H9 (cell line): ENCODE results near the gene SNAPC2. TPM values are rescaled to one million over a fixed set of nuclear protein-coding genes. Genes with fewer than 3 reads are reported as not detected.
"Not testable (repeated sequence)": the region's sequence is repeated elsewhere in the genome, so short reads cannot be mapped to it uniquely, and the experiment has no call there.

Experiments used
- DNase-seq: peaks from one replicate; pipeline ENCODE4 v3.0.0-alpha.2; 2017
- H2AFZ ChIP-seq: one replicate; pipeline ENCODE4 v1.6.1; 2013; ENCODE audit warnings: mild to moderate bottlenecking, low read length, control low read depth, moderate library complexity
- H2AK5ac ChIP-seq: 2 replicates; pipeline ENCODE4 v1.6.1; 2013; ENCODE audit warnings: low read length, control low read depth, mixed read lengths; ENCODE audit not compliant: insufficient read length
- H2BK120ac ChIP-seq: one replicate; pipeline ENCODE4 v1.6.1; 2013; ENCODE audit warnings: low read depth, mild to moderate bottlenecking, low read length, control low read depth, inconsistent platforms; ENCODE audit not compliant: poor library complexity, severe bottlenecking
- H2BK12ac ChIP-seq: 2 replicates; pipeline ENCODE4 v1.6.1; 2013; ENCODE audit warnings: low read length, control low read depth, mixed read lengths, low read depth; ENCODE audit not compliant: insufficient read length
- H2BK15ac ChIP-seq: 2 replicates; pipeline ENCODE4 v1.6.1; 2013; ENCODE audit warnings: low read depth, low read length, control low read depth
- H2BK20ac ChIP-seq: one replicate; pipeline ENCODE4 v1.6.1; 2013; ENCODE audit warnings: low read depth, mild to moderate bottlenecking, low read length, control low read depth, inconsistent platforms; ENCODE audit not compliant: poor library complexity, severe bottlenecking
- H2BK5ac ChIP-seq: 2 replicates; pipeline ENCODE4 v1.6.1; 2013; ENCODE audit warnings: low read length, control low read depth, mixed read lengths; ENCODE audit not compliant: insufficient read length
- H3K14ac ChIP-seq: 2 replicates; pipeline ENCODE4 v1.6.1; 2013; ENCODE audit warnings: low read length, control low read depth; ENCODE audit not compliant: insufficient read depth
- H3K18ac ChIP-seq: 2 replicates; pipeline ENCODE4 v1.6.1; 2013; ENCODE audit warnings: low read depth, mild to moderate bottlenecking, mixed read lengths, low read length, control low read depth; ENCODE audit not compliant: insufficient read length
- H3K23ac ChIP-seq: 2 replicates; pipeline ENCODE4 v1.6.1; 2013; ENCODE audit warnings: low read length, control low read depth, mixed read lengths, low read depth; ENCODE audit not compliant: insufficient read length
- H3K23me2 ChIP-seq: 2 replicates; pipeline ENCODE4 v1.6.1; 2013; ENCODE audit warnings: low read depth, mild to moderate bottlenecking, mixed read lengths, low read length, control low read depth; ENCODE audit not compliant: insufficient read length, poor library complexity, severe bottlenecking
- H3K27ac ChIP-seq: 2 replicates; pipeline ENCODE4 v1.5.1; 2013; ENCODE audit warnings: low read length, control low read depth, mixed read lengths, low read depth; ENCODE audit not compliant: insufficient read length
- H3K27me3 ChIP-seq: 2 replicates; pipeline ENCODE4 v1.6.1; 2013; ENCODE audit warnings: low read length, control low read depth, inconsistent platforms; ENCODE audit not compliant: insufficient read depth
- H3K4ac ChIP-seq: 2 replicates; pipeline ENCODE4 v1.6.1; 2013; ENCODE audit warnings: low read depth, mild to moderate bottlenecking, control low read depth, inconsistent platforms, low read length, moderate library complexity
- H3K4me1 ChIP-seq: 2 replicates; pipeline ENCODE4 v1.6.1; 2013; ENCODE audit warnings: low read length, control low read depth, inconsistent platforms; ENCODE audit not compliant: insufficient read depth
- H3K4me2 ChIP-seq: 2 replicates; pipeline ENCODE4 v1.6.1; 2013; ENCODE audit warnings: low read length, control low read depth, mixed read lengths; ENCODE audit not compliant: insufficient read length, insufficient read depth
- H3K56ac ChIP-seq: 2 replicates; pipeline ENCODE4 v1.6.1; 2013; ENCODE audit warnings: low read depth, mild to moderate bottlenecking, mixed read lengths, low read length, control low read depth; ENCODE audit not compliant: insufficient read length
- H3K79me1 ChIP-seq: 2 replicates; pipeline ENCODE4 v1.6.1; 2013; ENCODE audit warnings: low read depth, mild to moderate bottlenecking, moderate library complexity, low read length, control low read depth, inconsistent platforms; ENCODE audit not compliant: insufficient read depth, poor library complexity, severe bottlenecking
- H3K79me2 ChIP-seq: 2 replicates; pipeline ENCODE4 v1.6.1; 2013; ENCODE audit warnings: low read length, control low read depth, inconsistent platforms; ENCODE audit not compliant: insufficient read depth
- H3K9ac ChIP-seq: 2 replicates; pipeline ENCODE4 v1.6.1; 2013; ENCODE audit warnings: low read length, control low read depth, mixed read lengths; ENCODE audit not compliant: insufficient read length; ENCODE audit errors: extremely low read depth
- H3K9me3 ChIP-seq: one replicate; pipeline ENCODE4 v1.6.1; 2013; ENCODE audit warnings: low read depth, low read length, inconsistent platforms; ENCODE audit not compliant: control insufficient read depth
- H3T11ph ChIP-seq: one replicate; pipeline ENCODE4 v1.6.1; 2013; ENCODE audit warnings: mild to moderate bottlenecking, low read length, control low read depth, inconsistent platforms
- H4K20me1 ChIP-seq: one replicate; pipeline ENCODE4 v1.6.1; 2013; ENCODE audit not compliant: control insufficient read depth, insufficient read length, insufficient read depth
- H4K5ac ChIP-seq: 2 replicates; pipeline ENCODE4 v1.6.1; 2013; ENCODE audit warnings: low read depth, mild to moderate bottlenecking, mixed read lengths, low read length, control low read depth; ENCODE audit not compliant: insufficient read length
- H4K8ac ChIP-seq: replicated peaks from 2 replicates; pipeline ENCODE4 v1.6.1; 2013; ENCODE audit warnings: low read length, control low read depth, mixed read lengths, low read depth; ENCODE audit not compliant: insufficient read length
- H4K91ac ChIP-seq: 2 replicates; pipeline ENCODE4 v1.6.1; 2013; ENCODE audit warnings: low read depth, mild to moderate bottlenecking, moderate library complexity, mixed read lengths, low read length, control low read depth; ENCODE audit not compliant: insufficient read length
- H3K27ac Mint-ChIP-seq, 3 experiments: 2 replicates in 2 of 3; 3 replicates in 1 of 3; pipeline ENCODE4 v1.8.0; 2020 to 2021; ENCODE audit warnings: mixed read lengths in 3 of 3, mild to moderate bottlenecking in 1 of 3, moderate library complexity in 1 of 3
- H3K27me3 Mint-ChIP-seq: 2 replicates; pipeline ENCODE4 v1.8.0; 2021; ENCODE audit warnings: low read depth, mild to moderate bottlenecking, moderate library complexity, mixed read lengths
- H3K36me3 Mint-ChIP-seq, 3 experiments: 2 replicates in 2 of 3; 3 replicates in 1 of 3; pipeline ENCODE4 v1.8.0; 2020 to 2021; ENCODE audit warnings: low read depth in 3 of 3, mixed read lengths in 3 of 3; ENCODE audit not compliant: insufficient read depth in 1 of 3
- H3K4me1 Mint-ChIP-seq, 2 experiments: 2 replicates each; pipeline ENCODE4 v1.8.0; 2020; ENCODE audit warnings: mixed read lengths in 2 of 2
- H3K4me3 Mint-ChIP-seq, 2 experiments: 2 replicates in 1 of 2; 3 replicates in 1 of 2; pipeline ENCODE4 v1.8.0; 2020 to 2021; ENCODE audit warnings: mild to moderate bottlenecking in 2 of 2, mixed read lengths in 2 of 2, moderate library complexity in 1 of 2
- H3K9me3 Mint-ChIP-seq, 2 experiments: 2 replicates in 1 of 2; 3 replicates in 1 of 2; pipeline ENCODE4 v1.8.0; 2020; ENCODE audit warnings: mild to moderate bottlenecking in 2 of 2, mixed read lengths in 2 of 2, moderate library complexity in 1 of 2
- WGBS: extraction: QIAGEN DNeasy Blood & Tissue Kit; methylation state at CpG from one replicate; pipeline ENCODE4 v1.1.7; 2013; ENCODE audit warnings: missing lambda C conversion rate, low lambda C conversion rate, mixed read lengths; ENCODE audit not compliant: insufficient read length; ENCODE audit errors: extremely low coverage; 5-methylcytosine and 5-hydroxymethylcytosine counted together
- total RNA-seq: library from RNA; stranded (reverse); gene quantifications from 2 replicates; pipeline ENCODE4 v1.2.1, GENCODE V29; 2021
- TF ChIP-seq, protein P1 (sequence below): fragments of 200-600 bp; sonication (generic); conservative IDR thresholded peaks from 3 replicates; pipeline ENCODE4 v1.8.0; 2021; ENCODE audit warnings: antibody characterized with exemption, mild to moderate bottlenecking

Gene SNAPC2
- total RNA-seq, 1 experiment from 2014 or later = 17.8 TPM

GRCh38 chr19:7959211-7959610, 39.1 kb downstream of the SNAPC2 start:
- no peak overlapping the region for H3K27ac ChIP-seq
- no CpG with 5 or more reads among the region's 6 CpGs for WGBS
- no peaks in the 10 kb centered on the region for H3K27me3 Mint-ChIP-seq

DNA sequence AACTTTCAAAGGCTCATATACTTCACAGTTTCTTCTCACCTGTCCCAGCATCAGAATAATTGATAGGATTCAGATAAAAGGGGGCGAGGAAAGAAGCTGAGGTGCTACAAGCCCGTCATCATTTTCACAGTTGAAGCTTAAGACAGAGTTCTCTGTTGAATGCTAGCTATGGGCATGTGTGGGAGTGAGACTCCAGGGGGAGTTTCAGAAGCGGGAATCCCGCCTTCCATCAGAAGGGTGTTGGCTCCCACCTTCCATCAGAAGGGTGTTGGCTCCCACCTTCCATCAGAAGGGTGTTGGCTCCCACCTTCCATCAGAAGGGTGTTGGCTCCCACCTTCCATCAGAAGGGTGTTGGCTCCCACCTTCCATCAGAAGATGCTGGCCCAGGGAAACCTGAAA, 40.9 kb downstream of the SNAPC2 start:
- H3K23me2 ChIP-seq, H3K27ac ChIP-seq, H2AK5ac ChIP-seq, H3K9ac ChIP-seq, H3K27ac Mint-ChIP-seq, H3K79me2 ChIP-seq, H3K4me3 Mint-ChIP-seq, H4K5ac ChIP-seq, H3K18ac ChIP-seq, H3K9me3 Mint-ChIP-seq, H3K4me1 Mint-ChIP-seq, H4K91ac ChIP-seq, H3K4me1 ChIP-seq, H4K8ac ChIP-seq, H3K9me3 ChIP-seq, H4K20me1 ChIP-seq, H2BK20ac ChIP-seq, H3K4ac ChIP-seq, H2BK15ac ChIP-seq, H3K23ac ChIP-seq, H2BK5ac ChIP-seq, H3K56ac ChIP-seq, H3K79me1 ChIP-seq, H3K14ac ChIP-seq, H2BK12ac ChIP-seq, H3K4me2 ChIP-seq, H3T11ph ChIP-seq, H2BK120ac ChIP-seq, H2AFZ ChIP-seq, DNase-seq, H3K27me3 Mint-ChIP-seq, H3K27me3 ChIP-seq: not testable (repeated sequence)
- H3K36me3 Mint-ChIP-seq = peaks cover 20 to 57% (median 49%) of the 10 kb centered on the region in 3 experiments
- no CpG with 5 or more reads among the region's 4 CpGs for WGBS

More at GRCh38 chr19:7959211-7959610, 39.1 kb downstream of the SNAPC2 start:
- H3K4ac ChIP-seq = no peak overlapping the region
- no peak overlapping the region for H2BK15ac ChIP-seq
- peaks cover 9 to 12% of the 10 kb centered on the region in 2 experiments; a peak in 2 of 4 replicates for H3K4me1 Mint-ChIP-seq
- H3K79me2 ChIP-seq = no peaks in the 10 kb centered on the region
- H3K9ac ChIP-seq = no peak overlapping the region
- H2BK20ac ChIP-seq = no peak overlapping the region
- no peak overlapping the region for H4K5ac ChIP-seq
- H3K9me3 Mint-ChIP-seq = no peaks in the 10 kb centered on the region; a peak in 1 of 5 replicates
- H2AFZ ChIP-seq = no peak overlapping the region
- no peak overlapping the region for H4K91ac ChIP-seq
- H3K23ac ChIP-seq = no peak overlapping the region
- H3K9me3 ChIP-seq = no peaks in the 10 kb centered on the region
- no peak overlapping the region for H3K14ac ChIP-seq
- H3K4me2 ChIP-seq = no peak overlapping the region
- H3K79me1 ChIP-seq = no peaks in the 10 kb centered on the region
- H4K8ac ChIP-seq = no peak overlapping the region
- H4K20me1 ChIP-seq = no peaks in the 10 kb centered on the region
- no peak overlapping the region for H3K4me3 Mint-ChIP-seq
- H3K23me2 ChIP-seq = no peaks in the 10 kb centered on the region
- H2BK120ac ChIP-seq = no peak overlapping the region
- no peak for DNase-seq
- no peak overlapping the region for H2BK5ac ChIP-seq
- H3K27me3 ChIP-seq = no peaks in the 10 kb centered on the region
- no peak overlapping the region for H3K18ac ChIP-seq
- H3K4me1 ChIP-seq = no peaks in the 10 kb centered on the region
- no peak overlapping the region for H2AK5ac ChIP-seq
- H3K27ac Mint-ChIP-seq = no peak overlapping the region
- H3K56ac ChIP-seq = no peak overlapping the region
- no peak overlapping the region for H2BK12ac ChIP-seq
- H3K36me3 Mint-ChIP-seq = peaks cover 14 to 42% (median 37%) of the 10 kb centered on the region in 3 experiments; a peak in 6 of 7 replicates
- TF ChIP-seq, protein P1, sequence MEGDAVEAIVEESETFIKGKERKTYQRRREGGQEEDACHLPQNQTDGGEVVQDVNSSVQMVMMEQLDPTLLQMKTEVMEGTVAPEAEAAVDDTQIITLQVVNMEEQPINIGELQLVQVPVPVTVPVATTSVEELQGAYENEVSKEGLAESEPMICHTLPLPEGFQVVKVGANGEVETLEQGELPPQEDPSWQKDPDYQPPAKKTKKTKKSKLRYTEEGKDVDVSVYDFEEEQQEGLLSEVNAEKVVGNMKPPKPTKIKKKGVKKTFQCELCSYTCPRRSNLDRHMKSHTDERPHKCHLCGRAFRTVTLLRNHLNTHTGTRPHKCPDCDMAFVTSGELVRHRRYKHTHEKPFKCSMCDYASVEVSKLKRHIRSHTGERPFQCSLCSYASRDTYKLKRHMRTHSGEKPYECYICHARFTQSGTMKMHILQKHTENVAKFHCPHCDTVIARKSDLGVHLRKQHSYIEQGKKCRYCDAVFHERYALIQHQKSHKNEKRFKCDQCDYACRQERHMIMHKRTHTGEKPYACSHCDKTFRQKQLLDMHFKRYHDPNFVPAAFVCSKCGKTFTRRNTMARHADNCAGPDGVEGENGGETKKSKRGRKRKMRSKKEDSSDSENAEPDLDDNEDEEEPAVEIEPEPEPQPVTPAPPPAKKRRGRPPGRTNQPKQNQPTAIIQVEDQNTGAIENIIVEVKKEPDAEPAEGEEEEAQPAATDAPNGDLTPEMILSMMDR = no peak
- no peak overlapping the region for H3T11ph ChIP-seq
